ENCODE data around the gene CROCC2.

CROCC2 gene

DNA sequence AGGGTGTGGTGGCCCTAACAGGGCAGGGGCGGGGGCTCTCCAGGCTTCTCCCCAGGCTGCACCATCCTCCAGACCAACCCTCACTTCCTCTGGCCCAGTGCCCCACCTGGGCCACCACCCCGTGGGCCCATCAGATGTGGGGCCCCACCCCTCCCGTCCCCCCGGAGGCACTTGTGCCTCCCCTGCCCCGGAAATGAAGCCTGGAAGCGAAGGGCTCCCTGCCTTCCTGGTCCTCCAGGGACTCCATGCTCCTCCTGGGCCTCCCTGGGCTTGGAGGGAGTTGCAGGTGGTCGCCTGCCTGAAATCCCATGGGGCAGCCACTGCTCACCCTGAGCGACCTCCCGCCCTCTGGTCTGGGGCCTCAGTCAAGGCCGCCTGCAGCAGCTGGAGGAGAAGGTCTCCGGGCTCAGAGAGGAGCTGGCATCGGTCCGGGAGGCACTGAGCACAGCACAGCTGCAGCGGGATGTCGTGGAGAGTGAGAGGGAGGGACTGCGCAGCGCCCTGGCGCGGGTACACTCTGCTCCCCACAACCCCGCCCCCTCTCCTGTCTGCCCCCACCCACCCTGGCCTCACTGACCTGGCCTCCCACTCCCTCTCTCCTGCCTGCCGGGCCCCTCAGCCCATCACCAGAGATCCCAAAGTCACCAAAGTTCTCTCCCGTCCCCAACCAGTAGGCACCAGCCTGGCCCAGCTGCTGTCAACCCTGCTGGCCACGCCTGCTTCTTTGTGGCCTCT, 28.0 kb downstream of the CROCC2 start:
- DNase-seq, result no peak

GRCh38 chr2:240934701-240935102, 28.6 kb downstream of the CROCC2 start:
- no peak for DNase-seq

- DNase-seq, result no peak
Observed at GRCh38 chr2:240935103-240935876, 29.2 kb downstream of the CROCC2 start.

DNA sequence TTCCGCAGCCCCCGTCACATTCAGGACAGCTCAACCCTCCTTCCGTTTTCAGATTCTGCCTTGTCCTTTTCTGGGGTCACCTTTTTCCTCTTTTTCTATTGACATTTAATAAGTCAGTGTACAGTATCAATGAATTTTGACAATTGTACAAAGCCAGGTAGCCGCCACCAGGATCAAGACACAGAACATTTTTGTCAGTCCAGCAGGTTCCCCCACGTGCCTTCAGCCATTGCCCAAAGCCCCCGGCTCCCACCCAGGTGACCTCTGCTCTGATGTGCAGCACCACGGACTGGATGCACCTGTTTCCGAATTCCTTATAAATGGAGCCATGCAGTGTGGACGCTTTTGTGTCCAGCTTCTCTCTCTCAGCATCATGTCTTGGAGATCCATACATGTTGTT, 30.0 kb downstream of the CROCC2 start:
- no peak for DNase-seq

DNA sequence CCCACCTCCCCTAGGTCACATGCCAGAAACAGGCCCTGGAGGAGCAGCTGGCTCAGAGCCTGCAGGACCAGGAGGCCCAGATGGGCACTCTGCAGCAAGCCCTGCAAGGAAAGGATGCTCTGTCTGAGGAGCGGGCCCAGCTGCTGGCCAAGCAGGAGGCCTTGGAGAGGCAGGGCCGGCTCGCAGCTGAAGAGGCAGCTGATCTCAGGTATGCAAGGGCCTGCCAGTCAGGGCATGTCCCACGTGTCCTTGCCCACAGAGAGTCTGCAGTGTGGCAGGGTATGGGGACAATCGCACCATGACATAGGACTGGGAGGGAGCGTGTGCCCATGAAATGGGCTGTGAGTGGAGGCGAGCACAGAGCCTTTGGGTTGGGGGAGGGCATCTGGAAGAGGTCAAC, 39.9 kb downstream of the CROCC2 start:
- no peak for DNase-seq

DNA sequence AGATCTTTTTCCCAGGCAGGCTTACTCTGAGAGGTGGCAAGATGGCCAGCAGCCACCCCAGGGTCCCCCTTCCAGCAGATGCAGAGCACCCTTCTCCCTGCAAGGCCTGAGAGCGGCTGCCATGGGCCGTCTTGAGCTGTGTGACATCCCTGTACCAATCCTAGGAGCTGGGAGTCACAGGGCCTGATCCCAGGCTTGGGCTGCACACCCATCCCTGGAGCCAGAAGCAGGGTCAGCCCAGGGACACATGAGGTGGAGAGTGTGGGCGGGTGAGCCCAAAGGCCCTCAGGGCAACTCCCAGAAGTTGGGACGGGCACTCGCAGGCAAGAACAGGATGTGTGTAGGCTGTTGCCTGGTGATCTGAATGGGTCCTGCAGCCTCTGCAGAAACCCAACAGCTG, 40.5 kb downstream of the CROCC2 start:
- DNase-seq, result no peak

- no peak for DNase-seq
Observed at GRCh38 chr2:240947176-240947575, 41.0 kb downstream of the CROCC2 start.

DNA sequence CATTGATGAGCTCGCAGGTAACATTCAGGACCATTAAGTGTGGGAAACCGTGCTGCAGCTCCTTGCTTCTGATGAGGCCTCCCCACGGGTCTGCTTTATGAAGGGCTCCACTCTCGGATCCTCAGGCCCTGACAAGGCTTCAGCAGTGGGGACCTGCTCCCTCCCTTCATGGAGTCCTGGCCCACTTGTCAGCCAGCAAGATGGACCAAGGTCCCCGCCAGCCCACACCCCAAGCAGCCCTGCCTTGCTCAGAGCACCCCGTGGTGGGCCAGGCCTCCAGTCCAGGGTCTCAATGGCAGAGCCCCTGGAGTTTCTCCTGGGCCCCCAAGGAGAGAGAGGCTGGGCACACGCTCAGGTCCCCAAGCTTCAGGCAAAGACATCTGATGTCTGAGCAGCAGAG, 41.5 kb downstream of the CROCC2 start:
- DNase-seq, result no peak

GRCh38 chr2:240948086-240948485, 42.0 kb downstream of the CROCC2 start:
- DNase-seq, result no peak

GRCh38 chr2:240948905-240949790, 43.0 kb downstream of the CROCC2 start:
- DNase-seq, result no peak

DNA sequence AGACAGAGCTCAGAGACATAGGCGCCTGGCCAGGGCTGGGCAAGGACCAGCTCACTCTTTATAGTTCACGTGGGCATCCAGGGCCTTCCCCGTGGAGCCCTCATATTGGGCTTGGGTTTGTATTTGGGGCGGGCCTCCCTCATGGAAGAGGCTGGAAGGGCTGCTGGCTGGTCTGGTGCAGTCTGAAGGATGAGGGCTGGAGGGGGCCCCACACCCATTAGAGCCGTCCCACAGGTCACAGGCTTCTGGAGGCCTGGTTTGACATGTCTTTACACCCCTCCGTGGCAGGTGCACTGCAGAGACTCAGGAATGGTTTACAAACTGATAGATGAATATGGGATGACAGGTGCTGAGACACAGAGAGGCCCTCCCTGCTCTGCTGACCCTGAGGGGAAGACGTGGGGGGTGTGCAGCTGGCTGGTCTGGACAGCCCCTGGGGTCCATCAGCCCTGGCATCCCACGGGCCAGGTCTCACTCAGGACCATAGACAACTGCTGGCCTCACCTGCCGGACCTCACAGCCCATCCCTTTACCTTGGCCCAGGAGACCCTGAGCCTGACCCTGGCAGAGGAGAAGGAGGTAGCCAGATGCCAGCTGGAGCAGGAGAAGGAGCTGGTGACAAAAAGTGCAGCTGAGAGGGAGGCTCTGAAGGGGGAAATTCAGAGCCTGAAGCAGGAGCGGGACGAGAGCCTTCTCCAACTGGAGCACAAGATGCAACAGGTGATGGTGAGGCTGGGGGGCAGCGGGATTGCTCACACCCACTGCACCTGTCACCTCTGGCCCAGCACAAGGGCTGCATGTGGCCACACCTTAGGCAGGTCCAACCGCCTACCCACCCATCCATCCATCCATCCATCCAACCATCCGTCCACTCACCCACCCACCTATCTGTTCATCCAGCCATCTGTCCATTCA, 43.9 kb downstream of the CROCC2 start:
- no peak for DNase-seq

GRCh38 chr2:240951045-240951594, 45.0 kb downstream of the CROCC2 start:
- DNase-seq, result no peak

DNA sequence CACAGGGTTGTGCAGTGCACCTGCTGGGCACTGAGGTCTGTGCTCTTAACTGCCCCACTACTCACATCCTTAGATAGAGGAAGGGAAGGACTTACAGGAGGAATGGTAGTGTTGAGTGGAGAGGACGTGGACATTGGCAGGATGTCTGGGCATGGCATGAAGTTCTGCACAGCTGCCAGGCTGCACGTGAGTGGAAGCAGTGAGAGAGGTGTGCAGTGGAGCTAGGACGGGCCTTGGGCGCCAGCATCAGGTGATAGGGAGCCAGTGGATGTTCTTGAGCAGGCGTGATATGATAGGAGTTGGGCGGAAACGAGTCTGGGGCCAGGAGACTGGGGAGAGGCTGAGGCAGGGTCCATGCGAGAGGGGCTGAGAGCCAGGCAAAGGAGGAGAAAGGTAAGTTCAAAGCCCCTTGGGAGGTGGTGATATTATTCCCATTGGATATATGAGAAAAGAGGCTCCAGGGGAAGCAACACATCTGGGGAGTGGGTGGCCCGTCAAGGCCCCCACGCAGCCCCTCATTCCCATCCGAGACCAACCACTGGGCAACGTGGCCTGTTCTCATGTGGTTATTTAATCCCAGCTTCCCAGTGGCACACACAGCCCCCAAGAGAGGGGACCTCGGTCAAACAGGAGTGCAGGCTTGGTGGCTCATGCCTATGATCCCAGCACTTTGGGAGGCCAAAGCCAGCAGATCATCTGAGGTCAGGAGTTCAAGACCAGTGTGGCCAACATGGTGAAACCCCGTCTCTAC, 46.5 kb downstream of the CROCC2 start:
- DNase-seq, result no peak

DNA sequence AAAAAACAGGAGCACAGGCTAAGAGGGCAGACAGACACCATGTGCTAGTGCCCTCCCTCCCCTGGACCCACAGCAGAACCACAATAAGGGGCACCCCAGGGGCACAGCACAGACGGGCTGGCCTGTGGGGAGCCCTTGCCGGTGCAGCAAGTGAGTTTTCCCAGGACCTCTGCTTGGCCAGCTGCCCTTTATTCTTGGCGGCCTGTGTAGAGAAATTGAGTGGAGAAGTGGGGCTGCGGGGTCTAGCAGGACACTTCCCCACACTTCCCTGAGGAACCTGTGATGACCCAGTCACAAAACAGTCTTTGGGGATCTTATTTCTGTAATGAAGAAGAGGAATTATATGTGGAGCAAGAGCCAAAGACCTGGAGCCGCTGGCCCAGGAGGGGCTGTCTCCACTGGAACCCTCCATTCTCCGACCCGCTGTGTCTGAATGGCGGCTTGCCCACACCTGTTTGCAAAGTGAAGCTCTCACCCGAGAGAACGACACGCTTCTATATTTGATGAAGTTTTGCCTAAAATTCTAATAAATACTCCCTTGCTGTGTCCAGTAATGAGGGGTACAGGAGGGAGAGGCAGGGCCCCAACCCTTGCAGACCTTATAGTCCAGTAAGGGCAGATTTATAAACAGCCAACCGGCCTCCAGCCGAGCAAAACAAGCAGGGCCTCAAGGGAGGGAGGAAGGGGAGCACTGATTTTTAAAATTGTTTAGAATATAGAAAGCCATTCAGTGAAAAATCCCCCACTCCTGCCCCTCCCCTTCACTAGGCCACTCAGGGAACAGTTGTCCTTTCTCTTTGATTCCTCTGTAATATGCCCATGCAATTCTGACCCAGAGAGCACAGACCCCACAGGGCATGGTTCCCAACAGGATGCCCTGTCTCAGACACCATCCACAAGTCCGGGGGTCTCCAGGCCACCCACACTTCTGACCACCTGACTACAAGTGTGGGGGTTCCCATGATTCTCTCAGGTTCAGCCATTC, 47.6 kb downstream of the CROCC2 start:
- DNase-seq, result no peak

DNA sequence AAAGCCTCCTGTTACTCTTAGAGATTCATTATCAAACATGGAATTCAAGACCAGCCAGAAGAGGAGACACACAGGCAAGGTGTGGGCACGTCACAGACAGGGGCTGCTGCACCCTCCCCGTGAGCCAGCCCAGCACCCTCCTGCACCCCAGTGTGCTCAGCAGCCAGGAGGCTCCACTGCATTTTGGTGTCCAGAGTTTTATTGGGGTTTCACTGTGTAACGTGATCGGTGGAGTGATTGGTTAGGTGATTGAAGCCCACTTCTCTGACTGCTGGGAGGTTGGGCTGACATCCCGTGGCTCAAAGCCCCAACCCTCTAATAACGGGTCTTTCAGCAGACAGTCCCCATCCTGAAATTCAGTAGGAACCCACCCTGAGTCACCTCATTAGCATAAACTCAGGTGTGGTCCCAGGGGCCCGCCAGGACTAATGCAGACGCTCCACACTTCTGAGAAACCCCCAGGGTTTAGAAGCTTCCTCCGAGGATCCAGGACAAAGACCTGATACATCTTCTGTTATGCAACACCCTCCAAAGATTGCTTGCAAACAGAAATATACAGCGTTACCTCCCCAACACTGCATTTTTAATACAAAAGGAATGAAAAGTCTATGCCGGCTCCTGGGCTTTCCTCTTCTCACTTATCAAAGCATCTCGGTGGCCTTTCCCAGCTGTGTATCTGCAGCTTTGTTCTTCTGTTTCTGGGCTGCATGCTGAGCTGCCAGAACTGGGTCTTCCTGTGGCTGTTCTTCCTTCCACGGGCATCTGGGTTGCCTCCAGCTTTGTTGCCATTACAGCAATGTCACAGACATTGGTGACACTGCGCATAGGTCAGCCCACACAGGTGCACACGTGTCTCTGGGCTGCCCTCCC, 48.5 kb downstream of the CROCC2 start:
- no peak for DNase-seq

GRCh38 chr2:240955306-240956170, 49.4 kb downstream of the CROCC2 start:
- DNase-seq, result no peak

DNA sequence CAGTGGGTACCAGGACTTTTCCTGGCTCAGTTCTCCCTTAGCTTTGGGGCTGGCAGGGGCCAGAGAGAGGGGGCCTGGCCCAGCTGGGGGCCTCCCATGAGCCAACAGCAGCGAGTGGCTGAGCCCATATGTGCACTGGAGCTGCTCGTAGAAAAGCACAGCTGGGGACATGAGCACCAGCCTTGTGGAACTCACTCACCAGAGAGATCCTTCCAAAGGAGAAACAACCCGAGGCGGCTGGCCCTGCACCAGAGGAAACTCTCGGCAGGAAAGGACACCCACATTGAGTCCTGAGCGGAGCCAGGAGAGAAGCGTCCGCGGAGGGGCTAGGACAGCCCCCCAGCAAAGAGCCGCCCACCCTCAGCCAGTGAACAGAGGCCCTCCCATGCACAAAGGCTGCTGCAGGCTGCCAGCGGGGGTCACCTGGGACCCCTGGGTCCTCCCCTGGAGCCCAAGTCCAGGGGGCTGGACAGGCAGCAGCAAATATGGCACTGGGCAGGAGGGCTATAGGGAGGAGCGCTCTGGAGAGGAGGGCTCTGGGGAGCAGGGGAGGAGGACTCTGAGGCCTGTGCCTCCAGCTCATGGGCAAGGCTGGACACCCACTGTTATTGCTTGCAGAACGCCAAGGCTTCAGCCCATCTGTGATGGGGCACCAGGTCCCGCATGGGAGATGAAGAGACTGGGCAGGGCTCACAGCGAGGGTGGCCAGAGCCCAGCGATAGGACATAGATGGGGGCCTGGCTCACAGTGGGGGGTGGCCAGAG, 50.2 kb downstream of the CROCC2 start:
- no peak for DNase-seq
